Astrocyte (in vitro differentiated cells and primary cell): ENCODE results near the gene GPHN. TPM values are rescaled to one million over a fixed set of nuclear protein-coding genes. Genes with fewer than 3 reads are reported as not detected.
"Not testable (repeated sequence)": the region's sequence is repeated elsewhere in the genome, so short reads cannot be mapped to it uniquely, and the experiment has no call there.

Experiments
- DNase-seq: peaks from one replicate; pipeline ENCODE4 v3.0.0-alpha.2; 2010; ENCODE audit warnings: low read depth
- FAIRE-seq: peaks from 2 replicates; lab custom pipeline; 2011; peaks lifted over from hg19 to GRCh38; lab: Jason Lieb, UNC
- H2AFZ ChIP-seq: 2 replicates; pipeline ENCODE4 v1.6.0; 2012; ENCODE audit warnings: low read depth, low read length, inconsistent platforms
- H3K27ac ChIP-seq: 2 replicates; pipeline ENCODE4 v1.5.1; 2011; ENCODE audit warnings: low read depth, low read length, inconsistent platforms
- H3K27me3 ChIP-seq: 2 replicates; pipeline ENCODE4 v1.6.0; 2011; ENCODE audit warnings: low read length, inconsistent platforms; ENCODE audit not compliant: insufficient read depth
- H3K36me3 ChIP-seq: 2 replicates; pipeline ENCODE4 v1.5.1; 2011; ENCODE audit warnings: low read length, inconsistent platforms; ENCODE audit not compliant: insufficient read depth
- H3K4me1 ChIP-seq: 2 replicates; pipeline ENCODE4 v1.5.1; 2011; ENCODE audit warnings: low read length, inconsistent platforms; ENCODE audit not compliant: insufficient read depth
- H3K4me2 ChIP-seq: 2 replicates; pipeline ENCODE4 v1.6.0; 2012; ENCODE audit warnings: low read length, inconsistent platforms
- H3K4me3 ChIP-seq: 2 replicates; pipeline ENCODE4 v1.5.1; 2011; ENCODE audit warnings: low read depth, mild to moderate bottlenecking, low read length, inconsistent platforms; ENCODE audit not compliant: insufficient read depth
- H3K79me2 ChIP-seq: 2 replicates; pipeline ENCODE4 v1.6.0; 2012; ENCODE audit warnings: mild to moderate bottlenecking, low read length, inconsistent platforms; ENCODE audit not compliant: insufficient read depth
- H3K9ac ChIP-seq: 2 replicates; pipeline ENCODE4 v1.6.0; 2012; ENCODE audit warnings: mild to moderate bottlenecking, low read length, inconsistent platforms
- H3K9me3 ChIP-seq: 2 replicates; pipeline ENCODE4 v1.5.1; 2012; ENCODE audit warnings: low read depth, mild to moderate bottlenecking, low read length, inconsistent platforms; ENCODE audit not compliant: insufficient read depth
- H4K20me1 ChIP-seq: 2 replicates; pipeline ENCODE4 v1.6.0; 2012; ENCODE audit warnings: low read length, inconsistent platforms; ENCODE audit not compliant: insufficient read depth
- H3K27ac Mint-ChIP-seq: one replicate; pipeline ENCODE4 v1.8.0; 2021; ENCODE audit warnings: mild to moderate bottlenecking, mixed read lengths; ENCODE audit not compliant: unreplicated experiment
- H3K27me3 Mint-ChIP-seq: one replicate; pipeline ENCODE4 v1.8.0; 2021; ENCODE audit warnings: low read depth, mixed read lengths; ENCODE audit not compliant: unreplicated experiment
- H3K36me3 Mint-ChIP-seq: one replicate; pipeline ENCODE4 v1.8.0; 2021; ENCODE audit warnings: low read depth, mixed read lengths; ENCODE audit not compliant: unreplicated experiment
- H3K4me1 Mint-ChIP-seq: one replicate; pipeline ENCODE4 v1.8.0; 2021; ENCODE audit warnings: low read depth, mixed read lengths; ENCODE audit not compliant: unreplicated experiment
- H3K4me3 Mint-ChIP-seq: one replicate; pipeline ENCODE4 v1.8.0; 2021; ENCODE audit warnings: mild to moderate bottlenecking, moderate library complexity, mixed read lengths; ENCODE audit not compliant: unreplicated experiment
- H3K9me3 Mint-ChIP-seq: one replicate; pipeline ENCODE4 v1.8.0; 2021; ENCODE audit warnings: mild to moderate bottlenecking, mixed read lengths; ENCODE audit not compliant: unreplicated experiment
- CTCF ChIP-seq: IDR thresholded peaks from 2 replicates; pipeline ENCODE4 v1.5.1; 2011; ENCODE audit warnings: low read depth, mild to moderate bottlenecking, inconsistent platforms, low read length, moderate library complexity; ENCODE audit not compliant: insufficient read depth
- EZH2 ChIP-seq: IDR thresholded peaks from 2 replicates; pipeline ENCODE4 v1.6.1; 2012; ENCODE audit warnings: mild to moderate bottlenecking, low read length, inconsistent platforms; ENCODE audit not compliant: insufficient read depth
- total RNA-seq: library from RNA; stranded (reverse); gene quantifications from 2 replicates; pipeline ENCODE4 v1.2.1, GENCODE V29; 2021

The GPHN gene
- total RNA-seq, 1 donor from 2014 or later: 6.9 TPM

GRCh38 chr14:66572826-66573225, 64.9 kb downstream of the GPHN start:
- H3K4me3 ChIP-seq: no peak overlapping the region
- no peak overlapping the region for H3K27ac ChIP-seq
- H3K4me2 ChIP-seq: no peak overlapping the region
- H3K4me1 Mint-ChIP-seq: no peaks in the 10 kb centered on the region
- peaks cover 5% of the 10 kb centered on the region for H4K20me1 ChIP-seq
- TF ChIP-seq CTCF (no peak), EZH2 (no peak)
- FAIRE-seq (no peak), DNase-seq (peak; percentile 51)
- no peaks in the 10 kb centered on the region for H3K36me3 ChIP-seq
- H3K27me3 ChIP-seq: no peaks in the 10 kb centered on the region
- no peak overlapping the region for H2AFZ ChIP-seq
- H3K9ac ChIP-seq: no peak overlapping the region
- H3K4me3 Mint-ChIP-seq: no peak overlapping the region
- peaks cover 10% of the 10 kb centered on the region for H3K79me2 ChIP-seq
- H3K9me3 ChIP-seq: no peaks in the 10 kb centered on the region
- H3K27me3 Mint-ChIP-seq: no peaks in the 10 kb centered on the region
- H3K27ac Mint-ChIP-seq: no peak overlapping the region
- H3K4me1 ChIP-seq: no peaks in the 10 kb centered on the region
- H3K36me3 Mint-ChIP-seq: peaks cover 4% of the 10 kb centered on the region
- H3K9me3 Mint-ChIP-seq: peaks cover 6% of the 10 kb centered on the region

- H3K27me3 Mint-ChIP-seq: no peaks in the 10 kb centered on the region
- DNase-seq (no peak), FAIRE-seq (no peak)
- no peak overlapping the region for H3K4me3 Mint-ChIP-seq
- Histone ChIP-seq H3K9ac (no peak overlapping the region), H3K4me3 (no peak overlapping the region), H3K27me3 (no peaks in the 10 kb centered on the region), H3K36me3 (no peaks in the 10 kb centered on the region), H4K20me1 (peaks cover 5% of the 10 kb centered on the region), H3K79me2 (peaks cover 10% of the 10 kb centered on the region), H3K4me2 (no peak overlapping the region), H3K9me3 (no peaks in the 10 kb centered on the region), H2AFZ (no peak overlapping the region), H3K27ac (no peak overlapping the region), H3K4me1 (no peaks in the 10 kb centered on the region)
- peaks cover 9% of the 10 kb centered on the region for H3K9me3 Mint-ChIP-seq
- peaks cover 4% of the 10 kb centered on the region for H3K36me3 Mint-ChIP-seq
- TF ChIP-seq CTCF: no peak
- no peak for TF ChIP-seq EZH2
- no peaks in the 10 kb centered on the region for H3K4me1 Mint-ChIP-seq
- H3K27ac Mint-ChIP-seq: no peak overlapping the region
Observed at GRCh38 chr14:66575014-66575413, 67.1 kb downstream of the GPHN start.

DNA sequence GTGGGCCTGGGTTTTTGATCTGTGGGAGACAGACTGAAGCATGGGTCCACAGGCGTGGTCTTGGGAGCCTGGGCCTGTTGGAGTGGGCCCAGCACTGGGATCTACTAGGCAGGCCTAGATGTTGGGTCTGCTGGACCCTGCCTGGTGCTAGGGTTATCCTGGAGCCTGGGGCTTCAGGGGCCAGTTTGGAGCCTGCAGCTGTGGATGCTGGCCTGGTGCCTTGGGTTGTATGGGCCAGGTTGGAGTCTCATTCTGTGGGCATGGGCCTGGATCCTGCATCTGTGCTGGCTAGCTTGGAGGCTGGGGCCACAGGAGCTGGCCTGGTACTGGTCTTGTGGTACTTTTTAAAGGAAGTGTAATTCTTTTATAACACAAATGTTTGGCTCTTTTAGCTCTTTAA, 68.0 kb downstream of the GPHN start:
- Mint-ChIP-seq H3K27me3 (no peaks in the 10 kb centered on the region), H3K36me3 (peaks cover 4% of the 10 kb centered on the region), H3K9me3 (peaks cover 9% of the 10 kb centered on the region), H3K4me3 (no peak overlapping the region), H3K27ac (no peak overlapping the region), H3K4me1 (no peaks in the 10 kb centered on the region)
- no peak overlapping the region for H3K4me2 ChIP-seq
- no peak for FAIRE-seq
- no peak overlapping the region for H2AFZ ChIP-seq
- DNase-seq: no peak
- H3K27ac ChIP-seq: no peak overlapping the region
- no peaks in the 10 kb centered on the region for H3K36me3 ChIP-seq
- no peaks in the 10 kb centered on the region for H3K27me3 ChIP-seq
- TF ChIP-seq CTCF (no peak), EZH2 (no peak)
- no peaks in the 10 kb centered on the region for H3K4me1 ChIP-seq
- no peak overlapping the region for H3K9ac ChIP-seq
- peaks cover 5% of the 10 kb centered on the region for H4K20me1 ChIP-seq
- H3K4me3 ChIP-seq: no peak overlapping the region
- H3K9me3 ChIP-seq: no peaks in the 10 kb centered on the region
- peaks cover 10% of the 10 kb centered on the region for H3K79me2 ChIP-seq

DNA sequence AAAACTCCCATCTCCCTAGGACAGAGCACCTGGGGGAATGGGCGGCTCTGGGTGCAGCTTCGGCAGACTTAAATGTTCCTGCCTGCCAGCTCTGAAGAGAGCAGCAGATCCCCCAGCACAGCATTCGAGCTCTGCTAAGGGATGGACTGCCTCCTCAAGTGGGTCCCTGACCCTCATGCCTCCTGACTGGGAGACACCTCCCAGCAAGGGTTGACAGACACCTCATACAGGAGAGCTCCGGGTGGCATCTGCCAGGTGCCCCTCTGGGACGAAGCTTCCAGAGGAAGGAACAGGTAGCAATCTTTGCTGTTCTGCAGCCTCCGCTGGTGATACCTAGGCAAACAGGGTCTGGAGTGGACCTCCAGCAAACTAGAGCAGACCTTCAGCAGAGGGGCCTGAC, 79.8 kb downstream of the GPHN start:
- H3K9me3 Mint-ChIP-seq: not testable (repeated sequence)

More for the DNA sequence above, 79.8 kb downstream of the GPHN start:
- H3K27ac ChIP-seq, H3K27me3 Mint-ChIP-seq, H3K4me2 ChIP-seq, H3K9me3 ChIP-seq, H4K20me1 ChIP-seq, H3K36me3 ChIP-seq, H3K4me3 ChIP-seq, H2AFZ ChIP-seq, H3K4me1 ChIP-seq, FAIRE-seq, H3K4me3 Mint-ChIP-seq, H3K4me1 Mint-ChIP-seq, H3K79me2 ChIP-seq, H3K27me3 ChIP-seq, H3K9ac ChIP-seq, H3K27ac Mint-ChIP-seq, H3K36me3 Mint-ChIP-seq, DNase-seq: not testable (repeated sequence)
